Measurements from ENCODE around the gene TMED1. TPM values are rescaled to one million over a fixed set of nuclear protein-coding genes. Genes with fewer than 3 reads are reported as not detected.

The TMED1 gene
- total and polyA plus RNA-seq, 9 of the 15 experiments (the other 6 are each of a cell fraction or from before 2014, with no cell fraction given), result 0.86 to 30.2 (median 23.5) TPM

GRCh38 chr19:10836479-10837330 is 693 bp upstream of the TMED1 start (continued):
- peak; percentile 96 for TF ChIP-seq ZNF76 (CRISPR knock-in tag; IDR thresholded peaks at IDR 0.05; ENCODE audit: borderline replicate concordance)
- no peak for TF ChIP-seq RBM17 (IDR thresholded peaks at IDR 0.05; ENCODE audit: borderline replicate concordance, low read depth, low read length)
- TF ChIP-seq ZHX1 (conservative IDR thresholded peaks at IDR 0.05; ENCODE audit: low read length), result peak; percentile 86; the same call in 1 of the 2 replicates
- TF ChIP-seq CBX3 (IDR thresholded peaks at IDR 0.05; ENCODE audit: borderline replicate concordance in 1 of 2, low read length in 2 of 2), result peak in 1 of 2 experiments; percentile 99; a peak in 2 of 3 replicates
- no peak for TF ChIP-seq MAFF (IDR thresholded peaks at IDR 0.05; ENCODE audit: low read length)
- TF ChIP-seq RAD21 (CRISPR knock-in tag; conservative IDR thresholded peaks at IDR 0.05 in 1 of 2, IDR thresholded peaks at IDR 0.05 in 1 of 2), result no peak
- no peak for TF ChIP-seq SNIP1 (IDR thresholded peaks at IDR 0.05; ENCODE audit: low read depth)
- TF ChIP-seq PURB (CRISPR knock-in tag; IDR thresholded peaks at IDR 0.05; ENCODE audit: low read depth), result 0 out of 2 replicates have a peak, but pooled peaks have one; percentile 37
- peak; percentile 68; the same call in 1 of the 2 replicates for TF ChIP-seq PTTG1 (tag; IDR thresholded peaks at IDR 0.05; ENCODE audit: low read depth)
- TF ChIP-seq TARDBP (IDR thresholded peaks at IDR 0.05), result peak; percentile 66; the same call in 1 of the 2 replicates
- peak; percentile 99 for TF ChIP-seq CREB3L1 (IDR thresholded peaks at IDR 0.05; ENCODE audit: borderline replicate concordance, low read depth)
- TF ChIP-seq ILF3 (IDR thresholded peaks at IDR 0.05; ENCODE audit: borderline replicate concordance), result no peak
- peak; percentile 38 to 48; a peak in 3 of 4 replicates for TF ChIP-seq NRF1 (conservative IDR thresholded peaks at IDR 0.05 in 1 of 2, IDR thresholded peaks at IDR 0.05 in 1 of 2)
- peak; percentile 90 for TF ChIP-seq CREM (IDR thresholded peaks at IDR 0.05; ENCODE audit: low read depth)
- TF ChIP-seq HINFP (tag; conservative IDR thresholded peaks at IDR 0.05; ENCODE audit: low read depth), result peak; percentile 72; the same call in 1 of the 2 replicates
- TF ChIP-seq TAF9B (IDR thresholded peaks at IDR 0.05; ENCODE audit: partially characterized antibody), result no peak
- TF ChIP-seq PHB (CRISPR knock-in tag; IDR thresholded peaks at IDR 0.05), result no peak
- TF ChIP-seq SETDB1 (IDR thresholded peaks at IDR 0.05; ENCODE audit: low read length), result no peak
- TF ChIP-seq HDAC3 (IDR thresholded peaks at IDR 0.05; ENCODE audit: borderline replicate concordance, partially characterized antibody), result peak; percentile 77

Measured in K562 (cell line).